IPS-18c (cell line): Measurements from ENCODE around the gene SYNE3.

Experiments used
- H3K4me3 ChIP-seq: 2 replicates; pipeline ENCODE4 v1.7.0; 2013; ENCODE audit warnings: low read depth, mild to moderate bottlenecking, low read length, moderate library complexity; ENCODE audit not compliant: insufficient read depth
- H3K9me3 ChIP-seq: one replicate; pipeline ENCODE4 v1.6.1; 2013; ENCODE audit warnings: mild to moderate bottlenecking, low read length, moderate library complexity; ENCODE audit not compliant: control insufficient read depth, insufficient read depth

Gene SYNE3

DNA sequence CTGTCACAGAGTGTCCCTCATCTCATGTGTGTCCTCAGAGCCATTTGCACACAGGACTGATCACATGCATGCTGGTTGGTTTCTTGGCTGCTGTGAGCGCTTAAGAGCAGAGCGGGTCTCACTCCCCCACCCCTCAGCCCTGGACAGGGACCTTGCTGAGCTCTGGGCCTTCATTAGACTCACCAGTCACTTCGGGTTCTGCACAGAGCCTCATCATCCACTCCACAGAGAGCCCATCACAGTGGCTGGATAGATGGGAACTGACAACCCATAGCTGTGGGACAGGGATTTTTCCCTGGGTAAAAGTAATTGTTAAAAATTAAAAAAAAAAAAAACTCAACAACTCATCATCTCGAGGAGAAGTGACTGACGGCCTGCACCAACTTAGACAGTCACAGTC is 26.6 kb upstream of the SYNE3 start:
- Histone ChIP-seq H3K9me3 (no peaks in the 10 kb centered on the region), H3K4me3 (no peak overlapping the region)

DNA sequence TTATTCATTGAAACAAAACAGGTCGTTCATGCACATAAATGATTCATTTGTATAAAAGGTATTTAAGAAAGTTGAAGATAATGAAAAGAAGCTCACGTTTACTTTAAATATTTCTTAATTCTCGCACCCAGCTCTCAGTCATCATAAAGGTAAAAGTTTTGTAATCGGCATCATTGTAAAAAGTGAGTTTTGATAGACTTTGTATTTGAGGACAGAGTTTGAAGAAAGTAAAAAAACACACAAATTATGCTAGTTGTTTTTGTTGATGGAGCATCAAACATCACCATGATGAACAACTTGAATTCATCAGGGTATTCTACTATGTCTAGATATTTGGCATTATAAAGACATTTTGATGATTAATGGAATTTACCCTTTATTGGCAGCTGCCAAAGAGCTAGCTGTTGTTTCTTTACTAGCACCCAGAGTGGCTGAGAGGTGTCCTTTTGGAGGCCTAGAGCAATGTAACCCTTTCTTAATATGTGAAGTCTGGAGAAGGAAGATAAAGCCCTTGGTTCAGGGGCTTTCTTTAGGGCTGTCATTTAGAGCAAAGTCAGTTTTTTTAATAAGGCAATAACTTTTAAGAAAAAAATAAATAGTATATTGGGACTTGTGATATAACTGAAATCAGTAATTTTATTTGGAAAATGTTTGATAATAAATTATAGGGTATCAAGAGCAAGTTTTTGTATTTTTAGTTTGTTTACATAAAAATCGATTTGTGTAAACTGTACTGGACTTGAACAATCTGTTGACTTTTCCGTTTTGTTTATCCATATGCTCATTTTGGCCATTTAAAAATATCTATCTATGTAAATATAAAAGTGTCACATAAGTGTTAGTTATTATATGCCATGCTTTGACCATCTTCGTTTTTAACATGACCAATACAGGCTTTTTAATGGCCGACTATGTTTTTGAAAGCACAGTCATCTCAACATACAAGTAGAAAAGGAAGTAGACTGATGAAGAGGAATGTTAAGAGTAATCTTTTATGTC is 25.8 kb upstream of the SYNE3 start:
- Histone ChIP-seq H3K4me3 (no peak overlapping the region), H3K9me3 (no peaks in the 10 kb centered on the region)

DNA sequence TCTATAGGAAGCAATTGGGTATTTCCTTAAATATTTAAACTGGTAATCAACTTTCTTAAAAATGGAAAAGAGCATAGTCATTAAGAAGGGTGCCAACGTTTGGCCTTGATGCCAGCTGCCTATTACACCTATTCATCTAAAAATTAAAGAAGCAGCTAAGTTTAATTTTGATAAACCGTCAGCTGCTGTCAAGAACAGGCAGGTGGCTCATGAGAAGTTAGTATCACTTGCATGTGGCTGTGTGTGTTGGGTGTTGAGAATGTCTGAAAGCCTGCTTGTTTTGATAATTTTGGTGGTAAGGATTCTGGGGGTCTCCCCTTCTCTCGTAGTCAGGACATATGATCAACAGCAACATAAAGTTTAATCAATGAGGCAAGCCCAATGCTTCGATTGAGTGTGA is 24.9 kb upstream of the SYNE3 start:
- Histone ChIP-seq H3K4me3 (no peak overlapping the region), H3K9me3 (no peaks in the 10 kb centered on the region)

DNA sequence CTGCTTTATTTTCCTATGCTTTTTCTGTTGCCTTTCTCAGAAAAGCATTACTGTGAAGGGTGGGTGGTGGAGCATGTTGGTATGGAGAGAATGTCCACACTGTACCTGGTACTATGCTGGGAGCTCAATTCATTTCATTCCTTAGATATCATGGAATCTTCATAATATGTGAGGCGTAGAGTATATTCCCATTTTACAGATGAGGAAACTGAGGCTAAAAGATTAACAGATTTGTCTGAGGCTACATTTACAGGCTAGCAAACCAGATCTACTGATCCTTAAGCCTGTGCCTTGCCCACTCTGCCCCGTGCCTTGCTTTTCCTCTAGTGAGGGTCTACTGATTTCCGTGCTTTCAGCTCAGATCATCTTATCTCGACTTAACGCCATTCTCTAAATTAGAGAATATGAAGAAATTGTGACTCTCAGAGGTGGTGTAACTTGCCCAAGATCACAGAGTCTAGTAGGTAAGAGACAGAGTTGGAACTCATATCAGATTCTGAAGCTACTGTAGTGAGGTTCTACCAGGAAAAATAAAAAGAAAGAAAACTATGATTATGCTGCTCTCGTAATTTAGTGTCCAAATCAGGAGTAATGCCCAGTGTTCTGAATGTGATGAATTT is 23.9 kb upstream of the SYNE3 start:
- no peak overlapping the region for H3K4me3 ChIP-seq
- H3K9me3 ChIP-seq, result no peaks in the 10 kb centered on the region

DNA sequence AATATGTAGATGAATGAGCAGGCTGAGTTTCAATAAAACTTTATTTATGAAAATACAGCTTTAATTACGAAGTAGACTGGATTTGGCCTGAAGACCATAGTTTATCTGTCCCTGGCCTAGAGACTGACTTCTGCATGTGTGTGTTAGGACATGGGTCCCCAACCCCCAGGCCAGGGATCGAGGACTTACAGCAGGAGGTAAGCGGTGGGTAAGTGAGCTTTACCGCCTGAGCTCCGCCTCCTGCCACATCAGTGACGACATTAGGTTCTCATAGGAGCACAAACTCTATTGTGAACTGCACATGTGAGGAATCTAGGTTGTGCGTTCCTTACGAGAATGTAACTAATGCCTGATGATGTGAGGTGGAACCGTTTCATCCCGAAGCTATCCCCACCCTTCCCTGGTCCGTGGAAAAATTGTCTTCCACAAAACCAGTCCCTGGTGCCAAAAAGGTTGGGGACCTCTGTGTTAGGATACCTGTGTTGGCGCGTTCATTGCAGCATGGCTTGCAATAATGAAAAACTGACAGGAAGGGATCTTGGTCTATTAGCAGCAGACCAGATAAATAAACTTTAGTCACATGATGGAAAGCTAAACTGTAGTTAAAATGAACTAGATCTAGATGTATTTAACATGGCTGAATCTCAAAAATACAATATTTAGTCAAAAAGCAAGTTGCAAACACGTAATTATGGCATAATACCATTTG is 22.5 kb upstream of the SYNE3 start:
- no peak overlapping the region for H3K4me3 ChIP-seq

DNA sequence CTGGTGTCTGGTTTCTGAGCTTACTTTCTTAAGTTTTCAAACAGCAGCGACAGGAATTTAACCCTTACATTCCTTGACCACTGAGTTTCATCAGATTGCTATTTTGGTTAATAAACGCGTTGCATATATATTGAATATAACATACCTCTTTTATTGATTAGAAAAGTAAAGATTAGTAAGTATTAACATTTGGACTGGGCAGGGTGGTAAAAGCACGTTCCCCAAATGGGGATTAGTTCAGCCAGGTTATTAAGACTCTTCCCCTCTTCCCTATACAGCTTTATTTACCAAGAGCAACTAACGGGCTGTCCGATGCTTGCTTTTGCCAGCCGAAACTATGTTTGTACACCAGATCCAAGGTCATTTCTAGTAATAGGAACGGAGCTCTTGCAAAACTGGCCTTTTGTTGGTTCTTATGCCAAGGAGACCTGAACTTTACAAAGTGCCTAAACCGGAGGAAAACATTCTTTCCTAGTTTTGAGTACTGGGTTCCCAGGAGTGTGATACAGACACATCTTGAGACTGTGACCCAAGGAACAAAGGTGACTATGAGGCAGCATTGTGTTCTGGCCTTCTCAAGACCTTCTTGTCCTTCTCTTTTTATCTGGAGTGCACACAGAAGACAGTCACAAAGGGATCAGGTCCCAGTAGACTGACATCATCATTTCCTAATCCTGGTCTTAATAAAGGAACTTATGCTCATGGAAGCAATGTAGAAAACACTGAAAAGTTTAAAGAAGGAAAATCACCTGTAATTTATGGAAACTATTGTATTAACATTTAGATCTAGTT is 21.0 kb upstream of the SYNE3 start:
- no peaks in the 10 kb centered on the region for H3K9me3 ChIP-seq
- no peak overlapping the region for H3K4me3 ChIP-seq

More for the DNA sequence above, 22.5 kb upstream of the SYNE3 start:
- no peaks in the 10 kb centered on the region for H3K9me3 ChIP-seq

DNA sequence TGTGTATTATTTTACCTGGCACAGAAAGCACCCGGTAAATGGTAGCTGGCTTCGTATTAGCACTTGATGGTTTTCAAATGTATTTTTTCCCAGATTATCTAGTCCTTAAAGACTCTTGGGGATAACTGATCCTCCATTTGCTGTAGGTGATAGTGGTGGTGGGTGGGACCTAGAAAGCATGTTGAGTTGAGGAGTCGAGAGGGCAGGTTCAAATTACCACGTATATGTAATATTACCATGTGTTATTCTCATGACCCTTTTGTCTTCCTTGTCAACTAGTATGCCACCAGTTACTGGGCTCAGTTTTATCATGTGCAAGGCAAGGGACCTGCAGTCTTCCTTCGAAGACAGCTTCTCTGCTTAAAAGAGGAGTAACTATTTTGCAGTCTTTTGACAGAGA is 20.2 kb upstream of the SYNE3 start:
- Histone ChIP-seq H3K4me3 (no peak overlapping the region), H3K9me3 (no peaks in the 10 kb centered on the region)

DNA sequence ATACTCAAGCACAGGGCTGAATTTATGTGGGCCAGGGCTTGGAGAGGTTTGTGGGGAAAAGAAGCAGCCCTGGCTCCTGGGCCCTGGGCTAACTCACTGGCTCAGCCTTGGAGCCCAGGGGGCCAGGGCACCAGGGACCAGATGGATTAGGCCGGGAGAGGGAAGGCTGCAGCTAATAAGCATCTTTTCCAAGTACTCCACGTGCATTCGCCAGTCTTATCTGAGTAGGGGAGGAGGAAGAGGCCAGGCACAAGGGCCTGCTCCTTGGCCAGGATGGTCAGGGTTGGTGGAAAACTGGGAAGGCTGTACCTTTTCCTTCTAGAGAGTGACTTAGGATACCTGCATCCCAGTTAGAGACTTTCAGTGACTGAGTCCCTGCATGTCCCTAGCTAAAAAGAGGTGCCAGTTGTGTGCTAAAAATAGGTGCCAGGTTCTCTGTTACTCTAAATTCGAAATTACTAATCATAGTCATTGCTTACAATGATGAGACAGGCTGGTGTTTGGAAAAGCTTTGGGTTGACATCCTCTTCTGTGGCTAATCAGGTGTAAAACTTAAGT is 19.7 kb upstream of the SYNE3 start:
- H3K4me3 ChIP-seq, result peak overlapping the region; percentile 94
- no peaks in the 10 kb centered on the region for H3K9me3 ChIP-seq

DNA sequence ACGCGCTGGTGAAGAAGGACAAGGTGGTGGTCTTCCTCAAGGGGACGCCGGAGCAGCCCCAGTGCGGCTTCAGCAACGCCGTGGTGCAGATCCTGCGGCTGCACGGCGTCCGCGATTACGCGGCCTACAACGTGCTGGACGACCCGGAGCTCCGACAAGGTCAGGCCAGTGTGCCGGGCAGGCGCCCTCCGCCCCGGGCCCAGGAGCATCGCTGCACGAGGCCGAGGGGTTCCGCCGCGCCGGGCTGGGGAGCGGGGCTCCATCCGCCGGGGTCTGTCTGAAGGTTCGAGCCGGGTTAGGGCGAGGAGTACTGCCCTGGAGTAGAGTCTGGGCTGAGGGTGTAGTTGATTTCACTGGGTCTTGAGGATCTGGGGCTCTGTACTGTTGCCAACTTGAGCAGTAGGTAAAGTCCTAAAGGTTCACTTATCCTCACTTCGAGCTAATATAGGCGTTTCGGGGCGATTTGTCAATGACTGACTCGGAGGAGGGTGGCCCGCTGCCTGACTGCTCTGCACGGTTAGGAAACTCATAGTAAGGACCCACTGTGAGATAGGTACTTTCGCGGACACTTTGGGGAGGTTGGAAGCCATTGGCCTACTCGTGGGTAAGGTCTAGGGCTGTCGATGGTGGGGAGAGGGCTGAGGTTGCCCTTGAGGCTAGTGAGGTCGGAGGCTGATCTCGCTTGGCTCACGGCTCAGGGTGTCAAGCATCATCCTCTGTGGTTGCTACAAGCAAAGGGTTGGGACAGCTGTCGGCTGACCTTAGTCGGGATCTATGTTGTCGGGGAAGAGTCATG is 19.0 kb upstream of the SYNE3 start:
- no peaks in the 10 kb centered on the region for H3K9me3 ChIP-seq
- peak overlapping the region; percentile 94 for H3K4me3 ChIP-seq

DNA sequence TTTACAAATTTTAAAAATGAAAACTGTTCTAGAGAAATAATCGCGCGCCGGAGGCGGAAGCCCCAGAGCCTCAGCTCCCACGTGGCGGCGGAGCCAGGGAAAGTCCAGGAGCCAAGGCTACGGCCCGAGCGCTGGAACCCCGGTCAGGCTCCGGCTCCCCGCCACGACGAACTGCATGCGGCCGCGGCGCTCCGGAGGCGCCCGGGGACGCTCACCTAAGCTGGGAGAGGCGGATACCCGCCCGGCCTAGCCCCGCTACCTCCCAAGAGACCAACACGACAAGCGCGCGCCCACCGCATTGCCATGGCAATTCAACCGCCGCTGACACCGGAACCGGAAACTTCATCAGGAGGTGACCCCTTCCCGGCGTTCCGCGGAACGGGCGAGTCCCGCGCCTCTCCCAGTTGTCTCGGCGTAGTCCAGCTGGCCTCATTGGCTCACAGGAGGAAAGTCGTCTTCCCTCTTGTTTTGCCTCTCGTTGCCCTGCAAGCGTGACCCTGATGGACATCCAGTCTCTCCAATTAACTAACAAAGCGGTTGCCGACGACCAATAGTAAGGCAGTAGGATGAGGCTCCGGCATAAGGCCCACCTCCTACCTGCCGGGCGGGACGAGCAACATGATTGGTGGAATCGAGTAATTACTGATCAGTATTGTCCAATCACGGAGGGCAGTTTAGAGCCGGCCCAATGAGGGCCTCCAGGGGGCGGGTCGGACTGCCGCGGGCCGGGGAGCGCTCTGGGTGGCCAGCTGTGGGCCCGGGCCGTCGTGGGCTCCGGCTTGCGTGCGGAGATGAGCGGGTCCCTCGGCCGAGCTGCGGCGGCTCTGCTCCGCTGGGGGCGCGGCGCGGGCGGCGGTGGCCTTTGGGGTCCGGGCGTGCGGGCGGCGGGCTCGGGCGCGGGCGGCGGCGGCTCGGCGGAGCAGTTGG is 18.1 kb upstream of the SYNE3 start, which contains the start of gene GLRX5:
TSS of gene GLRX5 (plus strand) at position 752 of the 927 bp plus-strand sequence. CDS start at position 792, 40 bp downstream.
- peak within 1 kb of the TSS; percentile 94 for H3K4me3 ChIP-seq
- no peaks in the 10 kb centered on the region for H3K9me3 ChIP-seq

DNA sequence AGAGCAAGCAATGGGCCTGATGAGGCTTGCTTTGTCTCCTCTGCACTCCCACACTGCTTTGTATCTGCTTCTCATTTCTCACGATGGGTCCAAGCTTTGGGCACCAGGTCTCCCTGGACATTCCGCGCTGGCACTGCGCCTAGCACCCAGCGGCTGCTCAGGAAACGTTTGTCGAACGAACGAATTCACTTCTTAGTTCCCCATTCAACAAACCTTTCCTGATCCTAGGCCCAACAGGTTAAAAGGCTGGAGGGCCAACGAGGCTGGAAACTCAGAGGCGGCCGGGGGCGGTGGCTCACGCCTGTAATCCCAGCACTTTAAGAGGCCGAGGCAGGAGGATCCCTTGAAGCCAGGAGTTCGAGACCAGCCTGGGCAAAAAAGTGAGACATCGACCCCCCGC is 17.4 kb upstream of the SYNE3 start:
- H3K9me3 ChIP-seq, result no peaks in the 10 kb centered on the region
- H3K4me3 ChIP-seq, result peak overlapping the region; percentile 94

DNA sequence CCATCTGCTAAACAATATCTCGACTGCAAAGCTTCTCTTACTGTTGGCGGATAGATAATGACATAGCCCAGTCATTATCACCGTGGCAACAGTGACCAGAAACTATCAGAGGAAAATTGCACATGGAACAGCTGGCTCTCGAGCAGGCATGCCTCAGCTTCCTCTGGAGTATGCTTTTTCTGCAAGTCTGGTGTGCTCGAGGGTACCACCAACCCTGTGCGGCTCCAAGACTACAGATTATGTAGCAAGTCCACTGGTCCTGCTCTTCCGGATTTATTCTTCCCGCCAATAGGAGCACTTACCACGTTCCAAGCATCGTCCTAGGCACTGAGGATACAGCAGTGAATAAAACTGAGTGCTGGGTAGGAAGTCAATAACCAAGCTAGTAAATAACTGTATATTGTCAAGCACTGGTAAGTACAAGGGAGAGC is 17.0 kb upstream of the SYNE3 start:
- Histone ChIP-seq H3K9me3 (no peaks in the 10 kb centered on the region), H3K4me3 (peak overlapping the region; percentile 94)

DNA sequence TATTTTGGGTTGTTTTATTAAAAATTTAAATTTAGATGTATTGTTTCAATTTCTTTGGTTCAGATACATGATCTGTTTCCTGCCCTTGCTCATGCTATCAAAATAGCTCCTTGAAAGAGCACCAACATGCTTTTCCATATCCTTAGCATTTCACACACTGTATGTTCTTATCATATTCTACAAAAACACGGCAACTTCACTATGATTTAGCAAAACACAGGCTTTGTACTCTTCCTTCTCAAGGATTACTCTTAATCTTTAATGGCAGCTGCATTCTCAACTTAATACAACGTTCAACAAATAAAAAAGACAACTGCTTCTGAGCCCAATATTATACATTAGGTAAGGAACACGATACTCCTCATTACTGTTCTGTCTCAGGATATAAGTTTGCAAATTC is 15.5 kb upstream of the SYNE3 start:
- no peaks in the 10 kb centered on the region for H3K9me3 ChIP-seq
- no peak overlapping the region for H3K4me3 ChIP-seq

DNA sequence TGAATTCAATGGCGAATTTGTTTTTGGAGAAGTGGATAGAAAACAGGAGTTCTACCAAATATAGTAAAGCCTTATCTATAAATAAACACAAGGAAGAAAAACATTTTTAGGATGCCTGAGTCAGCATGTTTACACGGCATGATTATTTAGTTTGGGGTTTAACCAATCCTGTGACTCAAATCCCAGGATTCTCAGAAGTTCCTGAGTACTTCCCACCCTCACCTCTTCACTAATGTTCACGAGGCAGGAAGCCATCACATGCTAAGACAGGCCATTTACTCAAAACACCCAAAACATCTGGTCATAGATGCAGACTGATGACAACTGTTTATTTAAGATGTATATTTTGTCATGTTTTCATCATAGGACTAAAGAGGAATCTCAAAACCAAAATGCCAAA is 15.0 kb upstream of the SYNE3 start:
- no peak overlapping the region for H3K4me3 ChIP-seq
- H3K9me3 ChIP-seq, result no peaks in the 10 kb centered on the region
